ENCODE results near the gene SEMA6B. TPM values are rescaled to one million over a fixed set of nuclear protein-coding genes. Genes with fewer than 3 reads are reported as not detected.

Gene SEMA6B
- total RNA-seq, 1 experiment from 2014 or later = 1.6 TPM

- DNase-seq (ENCODE audit: low read depth) = no peak
These were observed 28.0 kb upstream of the SEMA6B start for GRCh38 chr19:4587527-4587926.

- DNase-seq (ENCODE audit: low read depth) = no peak
These were observed 27.2 kb upstream of the SEMA6B start for GRCh38 chr19:4586691-4587090.

- no peak for DNase-seq (ENCODE audit: low read depth)
These were observed 26.8 kb upstream of the SEMA6B start for GRCh38 chr19:4586245-4586644.

GRCh38 chr19:4585556-4585955 lies 26.1 kb upstream of the SEMA6B start:
- no peak for DNase-seq (ENCODE audit: low read depth)

GRCh38 chr19:4584670-4585460 lies 25.4 kb upstream of the SEMA6B start:
- DNase-seq (ENCODE audit: low read depth) = no peak

- no peak for DNase-seq (ENCODE audit: low read depth)
These were observed 24.6 kb upstream of the SEMA6B start for GRCh38 chr19:4583961-4584669.

- peak; percentile 82 for DNase-seq (ENCODE audit: low read depth)
These were observed 23.7 kb upstream of the SEMA6B start for GRCh38 chr19:4582980-4583842.

GRCh38 chr19:4581666-4582553 lies 22.4 kb upstream of the SEMA6B start:
- DNase-seq (ENCODE audit: low read depth) = peak; percentile 30

- DNase-seq (ENCODE audit: low read depth) = no peak
These were observed 21.6 kb upstream of the SEMA6B start for GRCh38 chr19:4580961-4581665.

GRCh38 chr19:4580021-4580901 lies 20.8 kb upstream of the SEMA6B start:
- no peak for DNase-seq (ENCODE audit: low read depth)

- DNase-seq (ENCODE audit: low read depth) = no peak
These were observed 19.9 kb upstream of the SEMA6B start for GRCh38 chr19:4579389-4579788.

- no peak for DNase-seq (ENCODE audit: low read depth)
These were observed 19.2 kb upstream of the SEMA6B start for GRCh38 chr19:4578552-4579248.

GRCh38 chr19:4577020-4577782 lies 17.7 kb upstream of the SEMA6B start:
- peak; percentile 59 for DNase-seq (ENCODE audit: low read depth)

GRCh38 chr19:4576016-4576933 lies 16.8 kb upstream of the SEMA6B start:
- DNase-seq (ENCODE audit: low read depth) = peak; percentile 58

- peak; percentile 94 for DNase-seq (ENCODE audit: low read depth)
These were observed 16.0 kb upstream of the SEMA6B start for GRCh38 chr19:4575267-4576015.

- DNase-seq (ENCODE audit: low read depth) = no peak
These were observed 14.2 kb upstream of the SEMA6B start for GRCh38 chr19:4573682-4574081.

Data from M059J (cell line).